Endothelial cell of umbilical vein (primary cell): ENCODE data around the gene BNIP2. TPM values are rescaled to one million over a fixed set of nuclear protein-coding genes. Genes with fewer than 3 reads are reported as not detected.

Source experiments
- BruUV-seq: library from RNA; stranded (reverse); fragments of 400-500 nt; replicated peaks from 2 replicates; lab custom pipeline; 2021; lab: Mats Ljungman, UMichigan
- CTCF ChIA-PET: fragments of 300-600, 350-600 bp; sonication (Branson Sonifier 250); formaldehyde crosslinking; loops from one replicate; lab custom pipeline; 2021; ENCODE audit warnings: antibody characterized with exemption, inconsistent platforms; lab: Charles Lee
- POLR2A ChIA-PET: fragments of 300-600, 350-600 bp; sonication (Branson Sonifier 250); formaldehyde crosslinking; loops from one replicate; lab custom pipeline; 2021; ENCODE audit warnings: antibody characterized with exemption, inconsistent platforms; lab: Charles Lee
- DNase-seq: peaks from one replicate; pipeline ENCODE4 v3.0.0-alpha.2; 2011; ENCODE audit warnings: low read depth, low spot score
- FAIRE-seq: peaks from 2 replicates; lab custom pipeline; 2011; peaks lifted over from hg19 to GRCh38; lab: Jason Lieb, UNC
- H2AFZ ChIP-seq: 2 replicates; pipeline ENCODE4 v1.6.0; 2012; ENCODE audit warnings: low read depth, low read length, control low read depth, inconsistent platforms
- H3K27ac ChIP-seq: 2 replicates; pipeline ENCODE4 v1.5.1; 2011; ENCODE audit warnings: low read depth, mild to moderate bottlenecking, control low read depth, low read length, moderate library complexity; ENCODE audit not compliant: insufficient read depth
- H3K27me3 ChIP-seq, 2 experiments: 2 replicates each; pipeline versions ENCODE4 v1.6.0 to v1.6.1; 2011; ENCODE audit warnings: low read length in 2 of 2, mixed read lengths in 1 of 2; ENCODE audit not compliant: control insufficient read depth in 2 of 2, insufficient read depth in 2 of 2
- H3K36me3 ChIP-seq, 2 experiments: 2 replicates in 1 of 2; 3 replicates in 1 of 2; pipeline ENCODE4 v1.5.1; 2011; ENCODE audit warnings: low read length in 2 of 2, mild to moderate bottlenecking in 1 of 2, moderate library complexity in 1 of 2; ENCODE audit not compliant: control insufficient read depth in 2 of 2, insufficient read depth in 2 of 2; ENCODE audit errors: extremely low read depth in 1 of 2
- H3K4me1 ChIP-seq: 3 replicates; pipeline ENCODE4 v1.5.1; 2011; ENCODE audit warnings: mild to moderate bottlenecking, low read length; ENCODE audit not compliant: control insufficient read depth, insufficient read depth; ENCODE audit errors: extremely low read depth
- H3K4me2 ChIP-seq: 2 replicates; pipeline ENCODE4 v1.6.1; 2011; ENCODE audit warnings: low read length, control low read depth, mixed read lengths; ENCODE audit not compliant: insufficient read depth
- H3K4me3 ChIP-seq, 3 experiments: fragments of 200-600 bp in 1 of 3; sonication (generic), shearing (Covaris generic) in 1 of 3; replicated peaks in 1 of 3; 2 replicates each; pipeline ENCODE4 v1.5.1; 2011 to 2016; ENCODE audit warnings: control low read depth in 3 of 3, low read length in 3 of 3, mild to moderate bottlenecking in 2 of 3, inconsistent platforms in 1 of 3, low read depth in 1 of 3, moderate library complexity in 1 of 3; ENCODE audit not compliant: insufficient read depth in 1 of 3
- H3K79me2 ChIP-seq: 2 replicates; pipeline ENCODE4 v1.6.0; 2012; ENCODE audit warnings: low read length, inconsistent platforms; ENCODE audit not compliant: control insufficient read depth, insufficient read depth
- H3K9ac ChIP-seq: replicated peaks from 2 replicates; pipeline ENCODE3; 2011; ENCODE audit warnings: low read length, control low read depth; ENCODE audit not compliant: insufficient read depth; ENCODE audit errors: extremely low read depth
- H3K9me1 ChIP-seq: replicated peaks from 3 replicates; pipeline ENCODE4 v1.6.0; 2011; ENCODE audit warnings: mild to moderate bottlenecking, low read length; ENCODE audit not compliant: control insufficient read depth, insufficient read depth; ENCODE audit errors: extremely low read depth
- H3K9me3 ChIP-seq: replicated peaks from 2 replicates; pipeline ENCODE4 v1.5.1; 2012; ENCODE audit warnings: low read length, inconsistent platforms; ENCODE audit not compliant: control insufficient read depth, insufficient read depth
- H4K20me1 ChIP-seq: replicated peaks from 2 replicates; pipeline ENCODE3; 2011; ENCODE audit warnings: mild to moderate bottlenecking, low read length; ENCODE audit not compliant: control insufficient read depth, insufficient read depth; ENCODE audit errors: extremely low read depth
- EZH2 ChIP-seq: IDR thresholded peaks from 2 replicates; pipeline ENCODE4 v1.6.1; 2012; ENCODE audit warnings: borderline replicate concordance, low read depth, mild to moderate bottlenecking, moderate library complexity, low read length, inconsistent platforms; ENCODE audit not compliant: severe bottlenecking
- MYC ChIP-seq: IDR thresholded peaks from one replicate; pipeline ENCODE4 v1.6.1; 2011; ENCODE audit warnings: mild to moderate bottlenecking, low read depth, low read length
- POLR2A ChIP-seq: IDR thresholded peaks from 2 replicates; pipeline ENCODE4 v1.6.1; 2012; ENCODE audit warnings: low read depth, mild to moderate bottlenecking, control low read depth, low read length
- POLR2AphosphoS5 ChIP-seq: IDR thresholded peaks from 2 replicates; pipeline ENCODE4 v1.6.1; 2012; ENCODE audit warnings: low read depth, mild to moderate bottlenecking, control low read depth, low read length, moderate library complexity; ENCODE audit not compliant: insufficient read depth
- dilution Hi-C: fragments of 300-500 bp; cut with MboI; formaldehyde crosslinking; loops from one replicate; pipeline ENCODE4 v1.15.0; 2019; ENCODE audit warnings: low sequenced_read_pairs; ENCODE audit not compliant: extremely low pct_ligation_motif_present
- intact Hi-C: fragments of 100-400 bp; cut with micrococcal nuclease; formaldehyde crosslinking; loops from one replicate; pipeline ENCODE4 v1.10.0; 2022
- polyA plus RNA-seq, 4 experiments: library from polyadenylated mRNA; depleted of rRNA in 3 of 4; stranded (reverse) in 3 of 4; unstranded in 1 of 4; fragments of >200 nt; gene quantifications; 2 replicates each; pipeline versions ENCODE4 v1.2.1 to v1.2.3, GENCODE V29; 2011 to 2012; ENCODE audit warnings: missing spikeins in 1 of 4
- total RNA-seq: library from RNA; stranded (reverse); gene quantifications from 2 replicates; pipeline ENCODE4 v1.2.3, GENCODE V29; 2021
- TF ChIP-seq, protein P1 (sequence below): IDR thresholded peaks from 2 replicates; pipeline ENCODE4 v1.6.1; 2011; ENCODE audit not compliant: insufficient read depth, insufficient read length

Gene BNIP2
- total and polyA plus RNA-seq, 2 donors (not counting 3 experiments of a cell fraction or from before 2014, with no cell fraction given), result 39.1 to 90.1 TPM

GRCh38 chr15:59722476-59722875 lies 33.4 kb upstream of the BNIP2 start:
- H4K20me1 ChIP-seq, result no peaks in the 10 kb centered on the region
- no peak overlapping the region for H2AFZ ChIP-seq
- TF ChIP-seq MYC, result no peak
- intact Hi-C loops (loop anchor here (10.0 kb wide), 1 partner anchor 192 kb away; no protein-coding TSS in a partner anchor), dilution Hi-C loops (no loop called here)
- no peak overlapping the region for H3K4me3 ChIP-seq
- BruUV-seq, result no TSS peak
- DNase-seq (no peak), FAIRE-seq (no peak)
- H3K9me3 ChIP-seq, result no peaks in the 10 kb centered on the region
- peaks cover 1 to 17% of the 10 kb centered on the region in 2 experiments for H3K27me3 ChIP-seq
- no peak overlapping the region for H3K27ac ChIP-seq
- no peaks in the 10 kb centered on the region for H3K4me1 ChIP-seq
- no peak overlapping the region for H3K4me2 ChIP-seq
- H3K36me3 ChIP-seq, result no peaks in the 10 kb centered on the region
- no peaks in the 10 kb centered on the region for H3K9me1 ChIP-seq
- no peaks in the 10 kb centered on the region for H3K79me2 ChIP-seq
- H3K9ac ChIP-seq, result no peak overlapping the region
- ChIA-PET POLR2A (no interaction called here), CTCF (interaction anchor here (1.0 to 6.1 kb wide), 6 partner anchors 9 to 605 kb away, joined by 4 to 145 read pairs (median 8); no protein-coding TSS in a partner anchor)

DNA sequence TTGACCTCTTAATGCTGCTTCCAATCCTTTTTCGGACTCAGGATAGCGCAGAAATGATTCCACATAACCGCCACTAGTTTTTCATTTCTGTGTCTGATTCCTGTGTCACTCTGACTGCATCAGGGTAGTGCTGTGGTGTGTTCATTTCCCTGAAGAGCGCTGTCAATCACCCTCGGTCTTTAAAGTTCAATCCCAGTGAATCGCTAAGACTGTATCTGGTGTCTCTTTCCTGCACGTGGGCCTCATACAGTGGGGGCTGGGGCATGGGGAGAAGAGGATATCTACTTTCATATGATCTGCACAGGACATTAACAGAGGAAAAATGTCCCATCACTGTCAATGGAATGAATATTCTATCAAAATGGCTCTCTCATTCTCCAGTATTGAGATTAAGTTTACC lies 32.9 kb upstream of the BNIP2 start:
- ChIA-PET POLR2A (no interaction called here), CTCF (interaction anchor here (1.0 to 1.4 kb wide), 3 partner anchors 9 to 605 kb away, joined by 4 to 8 read pairs (median 7); no protein-coding TSS in a partner anchor)
- Histone ChIP-seq H3K27me3 (peaks cover 0 to 17% of the 10 kb centered on the region in 2 experiments), H3K36me3 (no peaks in the 10 kb centered on the region), H2AFZ (no peak overlapping the region), H3K79me2 (no peaks in the 10 kb centered on the region), H3K4me3 (no peak overlapping the region), H3K9me1 (no peaks in the 10 kb centered on the region), H4K20me1 (no peaks in the 10 kb centered on the region), H3K27ac (no peak overlapping the region), H3K4me2 (no peak overlapping the region), H3K9ac (no peak overlapping the region), H3K4me1 (no peaks in the 10 kb centered on the region), H3K9me3 (no peaks in the 10 kb centered on the region)
- dilution Hi-C loops, result no loop called here
- TF ChIP-seq EZH2 (no peak), MYC (no peak), POLR2A (no peak), POLR2AphosphoS5 (no peak)
- TF ChIP-seq, protein P1, sequence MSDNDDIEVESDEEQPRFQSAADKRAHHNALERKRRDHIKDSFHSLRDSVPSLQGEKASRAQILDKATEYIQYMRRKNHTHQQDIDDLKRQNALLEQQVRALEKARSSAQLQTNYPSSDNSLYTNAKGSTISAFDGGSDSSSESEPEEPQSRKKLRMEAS, result no peak
- no peak for FAIRE-seq
- no TSS peak for BruUV-seq
- DNase-seq, result no peak
- intact Hi-C loops, result loop anchor here (10.0 kb wide), 1 partner anchor 193 kb away; no protein-coding TSS in a partner anchor
